Kidney epithelial cell (primary cell): ENCODE results near the gene PIN1. TPM values are rescaled to one million over a fixed set of nuclear protein-coding genes. Genes with fewer than 3 reads are reported as not detected.

Experiments
- DNase-seq: peaks from one replicate; pipeline ENCODE4 v3.0.0-alpha.2; 2010; ENCODE audit warnings: low read depth
- H3K27me3 ChIP-seq: 2 replicates; pipeline ENCODE4 v1.6.0; 2011; ENCODE audit warnings: low read length; ENCODE audit not compliant: control insufficient read depth, insufficient read depth
- H3K36me3 ChIP-seq: 2 replicates; pipeline ENCODE4 v1.5.1; 2011; ENCODE audit warnings: low read length; ENCODE audit not compliant: control insufficient read depth, insufficient read depth
- H3K4me3 ChIP-seq: 2 replicates; pipeline ENCODE4 v1.5.1; 2011; ENCODE audit warnings: low read depth, mild to moderate bottlenecking, control low read depth, low read length
- CTCF ChIP-seq: IDR thresholded peaks from 2 replicates; pipeline ENCODE4 v1.5.1; 2011; ENCODE audit warnings: mild to moderate bottlenecking, moderate library complexity, low read length, control low read depth, inconsistent platforms; ENCODE audit not compliant: insufficient read depth, poor library complexity, severe bottlenecking
- total RNA-seq: library from RNA; depleted of rRNA; stranded (reverse); fragments of >200 nt; gene quantifications from 2 replicates; pipeline ENCODE4 v1.2.3, GENCODE V29; 2015

The PIN1 gene
- total RNA-seq, 1 donor from 2014 or later = 102 TPM

DNA sequence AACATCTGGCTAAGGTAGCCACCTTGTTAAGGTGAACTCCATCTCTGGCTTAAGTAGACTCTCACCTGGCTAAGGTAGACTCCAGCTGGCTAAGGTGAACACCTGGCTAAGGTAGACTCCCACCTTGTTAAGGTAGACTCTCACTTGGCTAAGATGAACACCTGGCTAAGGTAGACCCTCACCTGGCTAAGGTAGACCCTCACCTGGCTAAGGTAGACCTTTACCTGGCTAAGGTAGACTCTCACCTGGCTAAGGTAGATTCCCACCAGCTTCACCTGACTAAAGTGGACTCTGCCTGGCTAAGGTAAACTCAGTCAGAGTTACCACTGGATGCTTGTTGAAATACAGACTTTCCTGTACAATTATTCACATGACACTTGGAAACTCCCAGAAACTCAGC is 23.6 kb downstream of the PIN1 start:
- no peak for DNase-seq
- no peak for TF ChIP-seq CTCF
- Histone ChIP-seq H3K36me3 (no peaks in the 10 kb centered on the region), H3K4me3 (no peak overlapping the region), H3K27me3 (no peaks in the 10 kb centered on the region)

GRCh38 chr19:9860407-9860806 is 25.3 kb downstream of the PIN1 start:
- no peak for TF ChIP-seq CTCF
- no peak overlapping the region for H3K4me3 ChIP-seq
- DNase-seq = no peak
- no peaks in the 10 kb centered on the region for H3K36me3 ChIP-seq
- no peaks in the 10 kb centered on the region for H3K27me3 ChIP-seq

- no peaks in the 10 kb centered on the region for H3K27me3 ChIP-seq
- no peak for TF ChIP-seq CTCF
- H3K4me3 ChIP-seq = no peak overlapping the region
- DNase-seq = no peak
- no peaks in the 10 kb centered on the region for H3K36me3 ChIP-seq
Observed at GRCh38 chr19:9861503-9861902, 26.4 kb downstream of the PIN1 start.

GRCh38 chr19:9862938-9863337 is 27.8 kb downstream of the PIN1 start:
- Histone ChIP-seq H3K4me3 (no peak overlapping the region), H3K27me3 (no peaks in the 10 kb centered on the region), H3K36me3 (no peaks in the 10 kb centered on the region)
- no peak for TF ChIP-seq CTCF
- DNase-seq = no peak

DNA sequence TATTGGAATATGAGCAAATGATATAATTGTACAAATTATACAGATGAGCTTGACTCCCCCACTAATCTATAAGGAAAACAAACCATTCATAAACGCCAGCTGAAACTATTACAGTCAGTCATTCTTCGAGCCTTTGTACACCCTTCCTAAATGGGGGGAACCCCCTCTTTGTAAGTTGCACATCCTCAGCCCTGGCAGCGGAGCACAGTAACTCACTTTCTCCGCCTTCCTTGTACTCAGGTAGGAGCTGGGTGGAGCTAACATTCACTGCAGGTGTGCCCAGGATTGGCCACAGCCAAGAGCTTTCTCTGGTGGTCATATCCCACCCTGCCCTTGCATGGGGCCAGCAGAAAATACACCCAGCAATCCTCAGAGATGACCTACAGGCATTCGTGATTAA is 28.6 kb downstream of the PIN1 start:
- H3K27me3 ChIP-seq = no peaks in the 10 kb centered on the region
- no peaks in the 10 kb centered on the region for H3K36me3 ChIP-seq
- no peak for TF ChIP-seq CTCF
- no peak for DNase-seq
- H3K4me3 ChIP-seq = no peak overlapping the region

GRCh38 chr19:9865732-9866501 is 30.8 kb downstream of the PIN1 start:
- H3K4me3 ChIP-seq = no peak overlapping the region
- DNase-seq = no peak
- TF ChIP-seq CTCF = no peak

More at GRCh38 chr19:9865732-9866501, 30.8 kb downstream of the PIN1 start:
- no peaks in the 10 kb centered on the region for H3K27me3 ChIP-seq
- H3K36me3 ChIP-seq = no peaks in the 10 kb centered on the region
